HepG2 (cell line): ENCODE measurements around the gene SUB1. TPM values are rescaled to one million over a fixed set of nuclear protein-coding genes. Genes with fewer than 3 reads are reported as not detected.

Experiments
- DMAP1 ChIP-seq: IDR thresholded peaks from 2 replicates; pipeline ENCODE4 v1.6.1; 2016
- ISL2 ChIP-seq: sonication (generic); formaldehyde crosslinking; IDR thresholded peaks from 2 replicates; pipeline ENCODE4 v1.5.0; 2020; ENCODE audit warnings: missing genetic modification reagents
- KLF9 ChIP-seq: IDR thresholded peaks from 2 replicates; pipeline ENCODE4 v1.6.1; 2016; ENCODE audit warnings: low read depth
- MAX ChIP-seq: IDR thresholded peaks from 2 replicates; pipeline ENCODE4 v1.6.1; 2012; ENCODE audit warnings: inconsistent platforms
- PAXIP1 ChIP-seq: sonication (generic); formaldehyde crosslinking; conservative IDR thresholded peaks from 2 replicates; pipeline ENCODE4 v1.4.0; 2020; ENCODE audit warnings: mild to moderate bottlenecking, missing genetic modification reagents, moderate library complexity
- PBX3 ChIP-seq: sonication (generic); formaldehyde crosslinking; IDR thresholded peaks from 2 replicates; pipeline ENCODE4 v1.8.1; 2023; ENCODE audit warnings: missing genetic modification reagents, inconsistent platforms, borderline replicate concordance
- PCBP1 ChIP-seq: fragments of 200-400 bp; formaldehyde crosslinking; IDR thresholded peaks from 2 replicates; pipeline ENCODE4 v1.6.1; 2017; ENCODE audit warnings: mild to moderate bottlenecking, low read depth, low read length, borderline replicate concordance
- PPARG ChIP-seq: conservative IDR thresholded peaks from 2 replicates; pipeline ENCODE4 v1.6.1; 2016; ENCODE audit warnings: missing biosample characterization, missing genetic modification reagents
- TBX3 ChIP-seq: fragments of 450-650 bp; IDR thresholded peaks from 2 replicates; pipeline ENCODE4 v1.6.1; 2017; ENCODE audit warnings: antibody characterized with exemption, mild to moderate bottlenecking, inconsistent platforms, borderline replicate concordance
- ZBTB33 ChIP-seq: sonication (generic); formaldehyde crosslinking; IDR thresholded peaks from 2 replicates; pipeline ENCODE4 v1.4.0; 2020; ENCODE audit warnings: missing genetic modification reagents
- polyA plus RNA-seq, 8 experiments: library from polyadenylated mRNA; depleted of rRNA in 3 of 8; stranded (reverse) in 7 of 8; unstranded in 1 of 8; fragments of >200 nt; fragmentation: Illumina TruSeq in 4 of 8; extraction: Trizol in 4 of 8; gene quantifications; 2 replicates each; pipeline versions ENCODE4 v1.2.1 to v1.2.3, GENCODE V29; 2011 to 2016; ENCODE audit warnings: low read depth in 4 of 8, missing spikeins in 1 of 8, mixed read lengths in 1 of 8; ENCODE audit not compliant: insufficient read depth in 1 of 8
- total RNA-seq, 5 experiments: library from RNA; depleted of rRNA; stranded (reverse); fragments of >200 nt; fragmentation: Illumina TruSeq; extraction: Trizol; gene quantifications; 2 replicates each; pipeline ENCODE4 v1.2.3, GENCODE V29; 2016; ENCODE audit warnings: low read depth in 1 of 5
- TF ChIP-seq, protein P1 (sequence below): sonication (generic); formaldehyde crosslinking; IDR thresholded peaks from 2 replicates; pipeline ENCODE4 v1.5.1; 2020; ENCODE audit warnings: mild to moderate bottlenecking, missing genetic modification reagents, moderate library complexity
- TF ChIP-seq, protein P2 (sequence below): sonication (generic); formaldehyde crosslinking; conservative IDR thresholded peaks from 2 replicates; pipeline ENCODE4 v1.4.0; 2020; ENCODE audit warnings: missing genetic modification reagents
- TF ChIP-seq, protein P3 (sequence below): sonication (generic); formaldehyde crosslinking; IDR thresholded peaks from 2 replicates; pipeline ENCODE4 v1.4.0; 2020; ENCODE audit warnings: low read depth, mild to moderate bottlenecking, missing genetic modification reagents

SUB1 gene
- total and polyA plus RNA-seq, 2 of the 13 experiments (the other 11 are each of a cell fraction or from before 2014, with no cell fraction given), result 182 to 693 TPM

DNA sequence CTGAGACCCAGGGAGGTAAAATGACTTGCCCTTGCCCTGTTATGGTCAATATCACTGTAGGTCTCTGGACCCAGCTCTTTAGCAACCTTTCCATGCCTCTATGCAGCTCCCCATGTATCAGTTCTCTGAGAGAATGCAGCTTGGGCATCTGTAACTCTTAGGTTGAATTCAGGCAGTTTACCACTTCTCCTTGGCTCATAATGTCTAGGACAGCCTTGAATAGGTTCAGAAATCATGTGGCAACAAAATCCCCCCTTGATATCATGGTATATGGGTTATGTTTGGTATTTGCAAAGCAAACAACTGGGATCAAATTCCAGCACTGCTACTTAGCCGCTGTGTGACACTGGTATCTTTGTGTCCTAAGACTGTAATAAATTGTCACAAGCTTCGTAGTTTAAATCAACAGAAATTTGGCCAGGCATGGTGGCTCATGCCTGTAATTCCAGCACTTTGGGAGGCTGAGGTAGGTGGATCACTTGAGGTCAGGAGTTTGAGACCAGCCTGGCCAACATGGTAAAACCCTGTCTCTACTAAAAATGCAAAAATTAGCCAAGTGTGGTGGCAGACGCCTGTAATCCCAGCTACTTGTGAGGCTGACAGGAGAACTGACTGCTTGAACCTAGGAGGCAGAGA is 10.7 kb upstream of the SUB1 start (continued):
- TF ChIP-seq PBX3 (CRISPR knock-in tag), result no peak
- TF ChIP-seq KLF9 (CRISPR knock-in tag), result no peak
- TF ChIP-seq, protein P1, sequence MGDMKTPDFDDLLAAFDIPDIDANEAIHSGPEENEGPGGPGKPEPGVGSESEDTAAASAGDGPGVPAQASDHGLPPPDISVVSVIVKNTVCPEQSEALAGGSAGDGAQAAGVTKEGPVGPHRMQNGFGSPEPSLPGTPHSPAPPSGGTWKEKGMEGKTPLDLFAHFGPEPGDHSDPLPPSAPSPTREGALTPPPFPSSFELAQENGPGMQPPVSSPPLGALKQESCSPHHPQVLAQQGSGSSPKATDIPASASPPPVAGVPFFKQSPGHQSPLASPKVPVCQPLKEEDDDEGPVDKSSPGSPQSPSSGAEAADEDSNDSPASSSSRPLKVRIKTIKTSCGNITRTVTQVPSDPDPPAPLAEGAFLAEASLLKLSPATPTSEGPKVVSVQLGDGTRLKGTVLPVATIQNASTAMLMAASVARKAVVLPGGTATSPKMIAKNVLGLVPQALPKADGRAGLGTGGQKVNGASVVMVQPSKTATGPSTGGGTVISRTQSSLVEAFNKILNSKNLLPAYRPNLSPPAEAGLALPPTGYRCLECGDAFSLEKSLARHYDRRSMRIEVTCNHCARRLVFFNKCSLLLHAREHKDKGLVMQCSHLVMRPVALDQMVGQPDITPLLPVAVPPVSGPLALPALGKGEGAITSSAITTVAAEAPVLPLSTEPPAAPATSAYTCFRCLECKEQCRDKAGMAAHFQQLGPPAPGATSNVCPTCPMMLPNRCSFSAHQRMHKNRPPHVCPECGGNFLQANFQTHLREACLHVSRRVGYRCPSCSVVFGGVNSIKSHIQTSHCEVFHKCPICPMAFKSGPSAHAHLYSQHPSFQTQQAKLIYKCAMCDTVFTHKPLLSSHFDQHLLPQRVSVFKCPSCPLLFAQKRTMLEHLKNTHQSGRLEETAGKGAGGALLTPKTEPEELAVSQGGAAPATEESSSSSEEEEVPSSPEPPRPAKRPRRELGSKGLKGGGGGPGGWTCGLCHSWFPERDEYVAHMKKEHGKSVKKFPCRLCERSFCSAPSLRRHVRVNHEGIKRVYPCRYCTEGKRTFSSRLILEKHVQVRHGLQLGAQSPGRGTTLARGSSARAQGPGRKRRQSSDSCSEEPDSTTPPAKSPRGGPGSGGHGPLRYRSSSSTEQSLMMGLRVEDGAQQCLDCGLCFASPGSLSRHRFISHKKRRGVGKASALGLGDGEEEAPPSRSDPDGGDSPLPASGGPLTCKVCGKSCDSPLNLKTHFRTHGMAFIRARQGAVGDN (CRISPR knock-in tag), result no peak
- TF ChIP-seq PPARG (CRISPR knock-in tag), result 0 out of 2 replicates have a peak, but pooled peaks have one; percentile 19
- peak; percentile 95 for TF ChIP-seq PAXIP1 (CRISPR knock-in tag)
- TF ChIP-seq ISL2 (CRISPR knock-in tag), result peak; percentile 82
- TF ChIP-seq ZBTB33, result 0 out of 2 replicates have a peak, but pooled peaks have one; percentile 26
- TF ChIP-seq, protein P2, sequence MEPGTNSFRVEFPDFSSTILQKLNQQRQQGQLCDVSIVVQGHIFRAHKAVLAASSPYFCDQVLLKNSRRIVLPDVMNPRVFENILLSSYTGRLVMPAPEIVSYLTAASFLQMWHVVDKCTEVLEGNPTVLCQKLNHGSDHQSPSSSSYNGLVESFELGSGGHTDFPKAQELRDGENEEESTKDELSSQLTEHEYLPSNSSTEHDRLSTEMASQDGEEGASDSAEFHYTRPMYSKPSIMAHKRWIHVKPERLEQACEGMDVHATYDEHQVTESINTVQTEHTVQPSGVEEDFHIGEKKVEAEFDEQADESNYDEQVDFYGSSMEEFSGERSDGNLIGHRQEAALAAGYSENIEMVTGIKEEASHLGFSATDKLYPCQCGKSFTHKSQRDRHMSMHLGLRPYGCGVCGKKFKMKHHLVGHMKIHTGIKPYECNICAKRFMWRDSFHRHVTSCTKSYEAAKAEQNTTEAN (CRISPR knock-in tag), result peak; percentile 36
- TF ChIP-seq MAX, result peak; percentile 42; the same call in 1 of the 2 replicates
- TF ChIP-seq, protein P3, sequence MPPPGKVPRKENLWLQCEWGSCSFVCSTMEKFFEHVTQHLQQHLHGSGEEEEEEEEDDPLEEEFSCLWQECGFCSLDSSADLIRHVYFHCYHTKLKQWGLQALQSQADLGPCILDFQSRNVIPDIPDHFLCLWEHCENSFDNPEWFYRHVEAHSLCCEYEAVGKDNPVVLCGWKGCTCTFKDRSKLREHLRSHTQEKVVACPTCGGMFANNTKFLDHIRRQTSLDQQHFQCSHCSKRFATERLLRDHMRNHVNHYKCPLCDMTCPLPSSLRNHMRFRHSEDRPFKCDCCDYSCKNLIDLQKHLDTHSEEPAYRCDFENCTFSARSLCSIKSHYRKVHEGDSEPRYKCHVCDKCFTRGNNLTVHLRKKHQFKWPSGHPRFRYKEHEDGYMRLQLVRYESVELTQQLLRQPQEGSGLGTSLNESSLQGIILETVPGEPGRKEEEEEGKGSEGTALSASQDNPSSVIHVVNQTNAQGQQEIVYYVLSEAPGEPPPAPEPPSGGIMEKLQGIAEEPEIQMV (CRISPR knock-in tag), result no peak
- peak; percentile 48; the same call in 1 of the 2 replicates for TF ChIP-seq DMAP1 (CRISPR knock-in tag)
- peak; percentile 57; the same call in 1 of the 2 replicates for TF ChIP-seq TBX3
- no peak for TF ChIP-seq PCBP1
